Kidney capillary endothelial cell (primary cell): ENCODE results near the gene LELP1.
"Not testable (repeated sequence)": the region's sequence is repeated elsewhere in the genome, so short reads cannot be mapped to it uniquely, and the experiment has no call there.

Source experiments
- DNase-seq: peaks from one replicate; pipeline ENCODE4 v3.0.0-alpha.2; 2018; ENCODE audit warnings: low spot score

Gene LELP1

GRCh38 chr1:153203130-153203529 is at the start of gene LELP1:
LELP1 (plus strand) TSS chr1:153203430; CDS start chr1:153204708, 1,278 bp downstream.
- DNase-seq, result no peak

- DNase-seq, result no peak
Observed at GRCh38 chr1:153155541-153155940, 47.7 kb upstream of the LELP1 start.

- no peak for DNase-seq
Observed at GRCh38 chr1:153168686-153169085, 34.5 kb upstream of the LELP1 start.

GRCh38 chr1:153174624-153175023 is 28.6 kb upstream of the LELP1 start:
- DNase-seq, result no peak

- DNase-seq, result no peak
Observed at GRCh38 chr1:153178922-153179321, 24.3 kb upstream of the LELP1 start.

GRCh38 chr1:153180556-153180955 is 22.7 kb upstream of the LELP1 start:
- DNase-seq, result no peak

GRCh38 chr1:153188301-153188700 is 14.9 kb upstream of the LELP1 start:
- not testable (repeated sequence) for DNase-seq

GRCh38 chr1:153190373-153190772 is 12.9 kb upstream of the LELP1 start:
- no peak for DNase-seq

GRCh38 chr1:153192697-153193096 is 10.5 kb upstream of the LELP1 start:
- no peak for DNase-seq

GRCh38 chr1:153194331-153195050 is 8.7 kb upstream of the LELP1 start:
- no peak for DNase-seq

GRCh38 chr1:153195216-153195615 is 8.0 kb upstream of the LELP1 start:
- no peak for DNase-seq

- no peak for DNase-seq
Observed at GRCh38 chr1:153202006-153202405, 1.2 kb upstream of the LELP1 start.

GRCh38 chr1:153206631-153207030 is 3.4 kb downstream of the LELP1 start:
- DNase-seq, result no peak

GRCh38 chr1:153210206-153210605 is 7.0 kb downstream of the LELP1 start:
- no peak for DNase-seq

GRCh38 chr1:153212201-153212600 is 9.0 kb downstream of the LELP1 start:
- no peak for DNase-seq

GRCh38 chr1:153213519-153213918 is 10.3 kb downstream of the LELP1 start:
- no peak for DNase-seq

- no peak for DNase-seq
Observed at GRCh38 chr1:153217212-153217611, 14.0 kb downstream of the LELP1 start, which contains the start of gene PRR9. PRR9 (plus strand) TSS chr1:153217584; CDS start chr1:153218145, 561 bp downstream.

- DNase-seq, result no peak
Observed at GRCh38 chr1:153217744-153218416, 14.7 kb downstream of the LELP1 start.

GRCh38 chr1:153220606-153221303 is 17.5 kb downstream of the LELP1 start:
- DNase-seq, result no peak

- DNase-seq, result peak; percentile 19
Observed at GRCh38 chr1:153223040-153223891, 20.0 kb downstream of the LELP1 start.

GRCh38 chr1:153227810-153228209 is 24.6 kb downstream of the LELP1 start:
- DNase-seq, result no peak

GRCh38 chr1:153228491-153228890 is 25.3 kb downstream of the LELP1 start:
- DNase-seq, result no peak
